Dermis blood vessel endothelial cell (primary cell): ENCODE data around the gene METTL23. TPM values are rescaled to one million over a fixed set of nuclear protein-coding genes. Genes with fewer than 3 reads are reported as not detected.
"Not testable (repeated sequence)": the region's sequence is repeated elsewhere in the genome, so short reads cannot be mapped to it uniquely, and the experiment has no call there.

ENCODE experiments used
- DNase-seq: peaks from one replicate; pipeline ENCODE4 v3.0.0; 2010
- total RNA-seq: library from RNA; depleted of rRNA; stranded (reverse); fragments of >200 nt; gene quantifications from 2 replicates; pipeline ENCODE4 v1.2.3, GENCODE V29; 2014

The METTL23 gene
- total RNA-seq, 1 donor from 2014 or later, result 31.3 TPM

DNA sequence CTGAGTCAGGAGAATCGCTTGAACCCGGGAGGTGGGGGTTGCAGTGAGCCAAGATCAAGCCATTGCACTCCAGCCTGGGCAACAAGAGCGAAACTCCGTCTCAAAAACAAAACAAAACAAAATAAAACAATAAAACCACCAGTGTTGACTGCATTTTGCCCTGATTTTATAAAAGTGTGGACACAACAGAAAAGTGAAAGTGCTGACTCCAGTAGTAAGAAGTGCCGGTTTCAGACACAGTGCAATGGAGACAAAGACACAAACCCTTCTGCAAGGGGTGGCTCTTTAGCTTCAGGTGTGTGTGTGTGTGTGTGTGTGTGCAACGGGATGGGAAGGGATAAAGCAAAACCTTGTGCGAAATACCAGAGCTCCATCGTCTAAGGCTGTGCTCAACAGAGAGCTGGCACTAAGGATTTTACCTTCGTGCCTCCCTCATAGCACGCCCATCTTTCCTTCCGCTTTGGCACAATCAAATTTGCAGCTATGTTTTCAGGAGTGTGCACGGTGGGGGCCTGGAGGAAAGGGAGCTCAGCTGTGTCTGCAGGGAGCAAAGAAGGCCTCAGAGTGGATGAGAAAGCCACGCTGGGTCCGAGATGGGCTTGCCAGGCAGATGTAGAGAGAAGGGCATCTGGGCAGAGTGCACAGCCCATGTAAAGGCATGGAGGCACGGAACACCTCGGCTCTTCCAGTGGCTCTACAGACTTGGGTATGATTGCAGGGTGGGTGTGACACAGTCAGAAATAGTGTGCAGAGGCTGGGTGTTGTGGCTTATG, 31.4 kb upstream of the METTL23 start:
- DNase-seq, result no peak

DNA sequence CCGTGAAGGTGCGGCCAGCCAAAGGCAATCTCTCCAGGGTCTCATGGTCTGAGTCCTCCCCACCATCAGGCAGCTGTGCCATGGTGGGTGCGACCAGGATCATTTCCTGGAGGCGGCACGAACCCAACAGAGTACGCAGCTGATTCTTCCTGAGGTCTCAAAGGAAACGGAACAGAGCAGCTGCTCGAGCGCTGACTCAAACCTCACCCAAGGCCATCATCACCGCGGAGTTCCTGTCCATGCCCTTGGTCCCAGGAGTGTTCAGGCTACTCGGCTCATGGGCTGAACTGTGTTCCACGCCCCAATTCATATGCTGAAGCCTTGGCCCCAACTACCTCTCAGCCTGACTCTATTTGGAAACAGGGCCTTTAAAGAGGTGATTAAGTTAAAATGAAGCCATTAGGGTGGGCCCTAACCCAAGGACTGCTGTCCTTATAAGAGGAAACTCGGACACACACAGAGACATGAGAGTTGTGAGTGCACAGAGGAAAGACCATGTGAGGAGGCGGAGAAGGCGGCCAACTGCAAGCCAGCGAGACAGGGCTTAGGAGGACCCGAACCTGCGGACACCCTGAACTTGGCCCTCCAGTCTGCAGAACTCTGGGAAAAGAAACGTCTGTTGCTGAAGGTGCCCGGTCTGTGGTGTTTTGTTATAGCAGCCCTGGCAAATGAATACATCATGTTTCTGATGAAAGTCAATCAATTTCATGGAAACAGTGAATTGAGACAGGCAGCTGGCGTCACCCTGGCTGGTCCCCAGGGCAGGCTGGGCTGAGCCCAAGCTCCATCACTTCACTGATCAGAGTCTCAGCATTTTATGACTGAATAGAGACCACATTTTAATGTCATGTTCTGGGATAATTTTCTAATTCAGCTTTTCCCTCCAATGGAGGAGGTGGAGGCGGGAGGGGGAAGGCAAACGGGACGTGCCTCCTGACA, 29.6 kb upstream of the METTL23 start:
- DNase-seq, result peak; percentile 95

DNA sequence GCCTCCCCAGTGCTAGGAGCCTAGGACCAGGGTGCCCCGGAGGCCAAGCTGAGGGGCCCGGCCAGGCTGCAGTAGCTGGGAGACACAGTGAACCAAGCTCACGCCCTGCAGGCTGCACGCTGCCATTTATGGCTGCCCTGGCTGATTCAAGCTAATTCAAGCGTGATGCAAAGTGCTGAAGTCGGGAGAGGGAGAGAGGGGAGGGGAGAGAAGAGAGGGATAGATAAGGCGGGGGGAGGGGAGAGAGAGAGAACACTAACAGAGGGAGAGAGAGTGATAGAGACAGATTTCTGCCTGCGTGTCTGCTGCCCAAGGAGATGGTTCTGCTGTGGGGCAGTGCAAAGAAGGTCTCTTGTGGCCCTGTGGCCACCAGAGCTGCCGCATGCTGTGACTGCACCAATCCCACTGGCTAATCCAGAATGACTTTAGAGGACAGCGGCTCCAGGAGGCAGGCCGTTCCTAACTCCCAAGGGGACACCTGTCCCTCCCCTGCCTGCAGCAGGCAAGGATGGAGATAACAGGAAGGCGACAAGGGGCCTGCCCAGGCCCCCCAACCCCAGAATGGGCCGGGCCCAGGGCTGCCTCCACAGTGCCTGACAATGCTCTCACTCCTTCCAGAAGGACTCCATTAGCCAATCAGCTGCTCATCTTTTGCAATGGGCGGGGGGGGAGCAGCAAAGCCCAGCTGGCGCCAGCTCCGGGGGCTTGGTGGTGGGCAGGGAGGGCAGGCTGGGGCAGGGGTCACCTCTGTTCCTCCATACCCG, 28.8 kb upstream of the METTL23 start:
- DNase-seq, result no peak

DNA sequence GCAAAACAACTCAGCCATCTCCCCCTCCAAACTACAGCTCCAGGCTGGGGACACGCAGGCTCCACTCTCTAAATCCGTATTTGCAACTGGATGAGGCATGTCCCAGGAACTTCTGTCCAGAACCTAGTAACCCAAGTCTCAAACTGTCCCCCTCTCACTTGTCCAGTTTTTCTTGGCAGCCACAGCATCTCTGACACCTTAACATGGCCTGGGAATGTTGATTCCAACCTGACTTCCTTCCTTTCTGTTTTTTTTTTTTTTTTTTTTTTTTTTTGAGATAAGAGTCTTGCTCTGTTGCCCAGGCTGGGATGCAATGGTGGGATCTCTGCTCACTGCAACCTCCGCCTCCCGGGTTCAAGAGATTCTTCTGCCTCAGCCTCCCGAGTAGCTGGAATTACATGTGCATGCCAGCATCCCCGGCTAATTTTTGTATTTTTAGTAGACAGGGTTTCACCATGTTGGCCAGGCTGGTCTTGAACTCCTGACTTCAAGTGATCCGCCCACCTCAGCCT, 28.1 kb upstream of the METTL23 start:
- not testable (repeated sequence) for DNase-seq

DNA sequence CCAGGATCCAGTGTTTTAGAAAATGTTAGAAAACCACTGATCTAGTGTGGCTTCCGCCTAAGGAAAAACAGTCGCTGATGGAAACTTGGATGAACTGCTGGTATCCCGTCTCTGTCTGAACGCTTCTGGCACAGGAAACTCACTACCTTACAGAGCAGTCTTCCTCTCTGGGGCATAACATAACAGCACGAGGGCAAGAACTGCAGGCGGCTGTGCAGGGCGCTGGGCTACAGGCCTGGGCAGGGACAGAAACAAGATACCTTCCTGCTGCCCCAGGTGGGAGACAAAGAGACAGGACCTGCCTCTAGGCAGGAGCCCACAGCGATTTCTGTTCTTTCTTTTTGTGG, 26.4 kb upstream of the METTL23 start:
- DNase-seq, result peak; percentile 55

DNA sequence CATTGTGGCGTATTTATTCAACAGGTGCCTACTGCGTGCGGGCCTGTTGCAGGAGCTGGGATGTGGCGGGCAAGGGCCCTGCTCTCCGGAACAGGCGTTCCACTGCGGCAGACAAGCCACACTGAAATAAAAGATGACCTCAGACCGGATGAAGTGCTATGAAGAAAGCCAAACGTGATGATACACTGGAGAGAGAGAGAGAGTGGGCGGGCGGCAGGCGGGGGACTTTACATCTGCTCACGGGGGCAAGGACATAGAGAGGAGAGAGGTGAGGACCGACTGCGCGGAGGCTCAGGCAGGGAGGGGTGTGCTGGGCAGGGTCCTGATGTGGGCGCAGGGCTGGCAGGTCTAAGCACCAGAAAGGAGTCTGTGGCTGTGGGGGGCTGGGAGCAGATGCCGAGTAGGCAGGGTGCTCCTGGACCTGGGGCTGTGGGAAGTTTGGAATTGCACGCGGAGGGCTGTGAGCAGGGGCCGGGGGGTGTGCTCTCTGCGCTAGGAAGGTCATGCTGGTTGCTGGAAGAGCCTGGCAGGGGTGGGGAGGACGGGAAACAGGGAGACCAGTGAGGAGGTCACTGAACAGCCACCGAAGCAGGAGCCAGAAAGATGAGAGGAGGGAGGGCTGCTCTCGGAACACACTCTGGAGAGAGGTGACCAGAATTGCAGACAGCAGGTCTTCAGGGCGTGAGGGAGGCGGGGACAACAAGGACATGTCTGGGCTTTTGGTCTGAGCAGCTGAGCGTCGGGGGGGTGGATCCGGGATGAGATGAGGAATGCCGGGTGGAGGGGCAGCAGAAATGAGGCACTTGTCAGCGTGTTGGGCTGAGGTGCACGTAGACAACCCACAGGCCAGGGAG, 25.8 kb upstream of the METTL23 start:
- DNase-seq, result peak; percentile 86

DNA sequence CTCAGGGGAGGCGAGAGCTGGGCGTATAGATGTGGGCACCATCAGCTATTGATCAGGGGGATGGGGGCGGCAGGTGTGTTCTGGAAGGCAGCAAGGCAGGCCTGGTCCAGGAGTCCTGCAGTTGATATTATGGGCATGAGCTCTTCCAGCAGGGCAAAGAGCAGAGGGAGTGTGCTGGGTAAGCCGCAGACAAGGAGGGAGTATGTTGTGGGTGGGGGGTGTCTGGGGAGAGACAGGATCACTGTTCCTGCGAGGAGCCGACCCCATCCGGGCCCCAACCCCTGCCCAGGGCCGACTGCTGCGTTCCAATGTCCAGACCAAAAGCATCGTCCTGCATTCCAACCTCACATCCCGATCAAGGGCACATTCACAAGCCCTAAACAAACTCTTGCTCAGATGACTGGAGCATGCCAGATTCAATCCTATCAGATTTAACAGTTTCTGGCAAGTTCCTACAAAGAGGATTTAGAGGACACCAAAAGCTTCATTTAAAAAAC, 25.1 kb upstream of the METTL23 start:
- no peak for DNase-seq

DNA sequence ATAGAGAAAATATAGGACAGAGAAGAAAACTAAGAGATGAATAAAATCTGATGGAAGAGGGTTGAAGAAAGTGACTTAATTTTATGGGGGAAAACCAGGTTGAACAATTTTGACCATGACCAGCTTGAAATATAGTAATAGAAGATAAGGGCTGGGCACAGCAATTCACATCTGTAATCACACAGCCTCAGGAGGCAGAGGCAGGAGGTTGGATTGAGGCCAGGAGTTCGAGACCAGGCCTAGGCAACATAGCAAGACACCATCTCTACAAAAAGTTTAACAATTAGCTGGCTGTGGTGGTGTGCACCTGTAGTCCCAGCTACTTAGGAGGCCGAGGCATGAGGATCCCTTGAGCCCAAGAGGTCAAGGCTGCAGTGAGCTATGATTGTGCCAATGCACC, 24.6 kb upstream of the METTL23 start:
- DNase-seq, result no peak

DNA sequence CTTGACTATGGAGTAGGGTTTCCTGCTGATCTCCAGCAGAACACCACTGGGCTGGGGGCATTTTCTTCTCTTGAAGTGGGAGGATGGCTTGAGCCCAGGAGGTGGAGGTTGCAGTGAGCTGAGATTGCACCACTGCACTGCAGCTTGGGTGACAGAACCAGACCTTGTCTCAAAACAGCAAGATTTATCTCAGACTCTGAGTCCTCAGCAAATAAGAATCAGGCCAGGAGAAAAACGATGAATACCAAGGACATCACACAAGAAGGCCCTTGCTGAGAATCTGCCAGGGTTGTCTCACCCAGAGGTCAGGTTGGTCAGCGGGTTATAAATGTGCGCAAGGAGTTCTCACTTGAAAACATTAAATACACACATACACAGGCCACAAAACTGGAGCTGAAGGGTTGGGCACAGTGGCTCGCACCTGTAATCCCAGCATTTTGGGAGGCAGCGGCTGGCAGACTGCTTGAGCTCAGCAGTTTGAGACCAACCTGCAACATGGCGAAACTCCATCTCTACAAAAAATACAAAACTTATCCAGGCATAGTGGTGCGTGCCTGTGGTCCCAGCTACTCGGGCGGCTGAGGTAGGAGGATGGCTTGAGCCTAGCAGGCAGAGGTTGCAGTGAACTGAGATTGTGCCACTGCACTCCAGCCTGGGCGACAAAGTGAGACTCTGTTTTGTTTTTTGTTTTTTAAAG, 23.6 kb upstream of the METTL23 start:
- no peak for DNase-seq

DNA sequence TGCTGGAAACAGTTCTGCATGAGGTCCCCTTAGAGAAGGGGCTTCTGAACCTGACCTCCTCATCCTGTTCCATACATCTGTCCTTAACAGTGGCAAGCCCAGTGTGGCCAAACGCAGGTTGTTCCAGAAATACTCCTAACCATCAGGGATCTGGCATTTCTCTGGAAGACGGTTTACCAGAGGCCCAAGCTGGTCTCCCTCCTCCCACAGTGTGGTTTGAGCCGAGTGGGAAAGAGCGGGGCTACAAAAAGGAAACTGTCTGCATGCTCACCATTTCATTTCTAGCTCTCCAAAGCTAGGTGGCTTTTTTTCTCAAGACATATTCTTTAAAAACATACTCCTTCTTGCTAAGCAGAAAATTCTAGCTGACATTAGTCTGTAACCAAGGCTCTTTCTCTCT, 21.8 kb upstream of the METTL23 start:
- no peak for DNase-seq

DNA sequence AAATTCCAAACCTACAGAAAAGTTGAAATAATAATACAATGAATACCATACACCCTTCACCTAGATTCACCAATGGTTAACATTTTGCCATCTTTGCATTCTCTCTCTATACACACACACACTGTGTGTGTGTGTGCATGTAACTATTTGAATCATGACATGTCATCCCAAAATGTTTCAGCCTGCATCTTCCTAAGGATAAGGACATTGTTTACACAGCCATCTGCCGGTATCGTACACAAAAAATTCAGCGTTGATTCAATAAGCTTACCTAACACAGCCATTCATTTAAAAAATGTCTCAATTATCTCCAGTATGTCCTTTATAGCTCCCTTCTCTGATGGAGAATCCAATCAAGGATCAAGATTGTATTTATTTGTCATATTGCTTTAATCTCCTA, 19.8 kb upstream of the METTL23 start:
- no peak for DNase-seq

DNA sequence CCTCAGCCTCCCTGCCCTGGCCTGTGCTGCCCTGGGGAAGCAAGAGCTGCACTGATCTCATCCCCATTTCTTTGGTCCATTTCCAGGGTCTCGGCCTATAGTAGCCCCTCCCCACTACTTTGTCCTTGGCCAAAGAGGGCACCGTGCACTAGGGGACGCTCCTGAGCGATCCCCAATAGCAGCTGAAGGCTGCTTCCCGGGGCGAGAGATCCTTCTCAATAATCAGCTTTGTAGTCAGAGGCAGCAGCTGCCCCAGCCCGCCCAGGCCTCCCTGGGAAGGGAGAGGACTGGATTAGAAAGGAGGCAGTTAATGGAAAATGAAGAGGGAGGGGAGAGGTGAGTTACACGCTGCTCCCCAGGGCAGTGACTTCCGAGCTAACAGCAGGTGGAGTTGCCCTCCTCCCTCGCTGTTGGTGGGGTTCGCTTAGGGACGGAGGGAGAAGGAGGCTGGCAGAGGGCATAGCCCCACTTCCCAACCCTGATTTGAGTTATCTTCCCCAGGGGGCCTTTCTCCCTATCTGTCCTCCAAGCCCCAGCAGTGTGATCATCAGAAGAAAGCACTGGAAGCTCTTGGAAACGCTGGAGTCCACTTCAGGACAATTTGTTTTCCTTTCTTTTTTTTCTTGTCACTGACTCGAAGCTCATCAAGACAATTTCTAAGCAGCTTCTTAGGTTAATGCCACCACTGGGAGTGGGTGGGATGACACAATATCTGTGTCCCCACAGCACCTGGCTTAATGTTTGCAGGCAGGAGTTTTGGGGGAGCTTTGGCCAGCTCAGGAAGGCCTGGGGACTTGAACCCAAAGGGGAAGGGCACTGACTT, 18.4 kb upstream of the METTL23 start:
- peak; percentile 41 for DNase-seq

DNA sequence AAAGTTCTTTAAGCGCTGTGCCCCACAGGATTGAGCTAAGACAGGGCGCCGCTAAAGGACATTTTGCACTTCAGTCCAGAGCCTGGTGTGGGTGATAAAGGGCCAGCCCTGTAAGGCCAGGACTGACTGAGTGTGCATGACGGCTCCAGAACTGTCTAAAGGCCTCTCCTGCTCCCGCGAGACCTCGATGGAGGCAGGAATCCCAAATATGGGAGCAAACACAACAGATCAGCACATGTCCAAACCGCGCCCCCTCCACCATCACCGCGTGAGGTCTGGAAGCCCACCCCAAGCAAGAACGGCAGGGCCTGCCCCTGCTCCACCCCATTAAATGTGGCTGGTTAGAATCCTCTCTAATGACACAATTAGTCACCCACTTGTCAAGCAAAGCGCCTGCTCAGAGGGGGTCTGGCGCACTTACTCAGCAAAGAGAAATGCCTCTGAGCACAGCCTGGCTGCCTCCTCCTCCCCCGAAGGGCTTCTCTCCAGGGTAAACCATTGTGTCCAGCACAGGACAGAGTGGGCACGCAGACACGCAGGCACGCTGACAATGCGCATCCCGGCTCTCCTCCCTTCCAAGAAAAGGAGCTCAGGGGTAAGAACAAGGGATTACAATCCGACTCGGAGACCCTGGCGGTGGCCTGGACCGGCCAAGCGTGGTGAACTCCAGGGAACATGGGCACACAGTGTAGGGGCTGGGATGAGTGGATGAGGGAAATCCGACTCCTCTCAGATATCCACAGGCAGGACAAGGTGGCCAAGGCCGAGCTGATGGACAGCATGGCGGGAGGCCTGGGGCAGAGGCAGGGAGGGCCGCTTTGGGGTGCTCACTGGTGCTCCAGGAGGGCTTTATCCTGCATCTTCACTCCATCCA, 17.3 kb upstream of the METTL23 start:
- peak; percentile 75 for DNase-seq

DNA sequence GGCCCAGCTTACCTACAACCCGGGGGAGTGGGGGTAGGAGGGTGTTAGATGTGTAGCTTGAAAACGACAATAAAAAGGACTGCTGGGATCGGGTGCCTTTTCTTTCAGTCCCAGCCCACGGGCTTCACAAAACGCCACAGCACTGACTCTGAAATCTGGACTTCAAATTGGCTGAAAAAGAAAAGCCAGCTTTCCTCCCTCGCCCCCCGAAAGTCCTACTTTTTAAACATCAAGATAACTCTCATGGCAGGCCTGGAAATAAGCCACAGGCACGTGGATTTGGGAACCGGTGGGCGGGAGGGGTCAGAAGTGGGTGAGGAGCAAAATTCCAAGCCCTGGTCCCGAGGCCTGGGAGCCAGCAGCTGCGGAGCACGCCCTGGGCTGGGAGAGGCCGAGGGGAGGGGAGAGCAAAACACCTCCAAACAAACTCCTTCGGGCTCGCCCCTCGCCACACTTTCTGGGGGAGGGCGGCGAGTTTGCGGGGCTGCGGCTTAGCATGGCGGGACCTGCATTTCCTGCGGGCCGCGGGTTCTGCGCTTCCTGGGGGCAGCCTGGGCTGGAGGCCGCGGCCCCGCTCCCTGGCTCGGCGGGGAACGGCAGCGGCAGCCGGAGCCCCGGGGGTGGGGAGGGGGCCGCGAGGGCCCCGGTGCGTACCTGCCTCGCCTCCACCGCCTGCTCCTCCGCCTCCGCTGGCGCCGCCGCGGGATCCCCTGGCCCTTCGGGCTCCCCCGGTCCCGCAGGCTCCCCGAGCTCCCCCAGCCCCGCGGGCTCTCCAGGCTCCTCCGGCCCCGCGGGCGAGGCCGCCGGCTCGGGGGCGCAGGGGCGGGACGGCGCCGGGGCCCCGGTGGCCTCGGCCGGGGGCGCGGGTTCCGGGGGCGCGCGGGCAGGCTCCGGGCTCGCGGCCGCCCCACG, 16.4 kb upstream of the METTL23 start:
- DNase-seq, result peak; percentile 39

DNA sequence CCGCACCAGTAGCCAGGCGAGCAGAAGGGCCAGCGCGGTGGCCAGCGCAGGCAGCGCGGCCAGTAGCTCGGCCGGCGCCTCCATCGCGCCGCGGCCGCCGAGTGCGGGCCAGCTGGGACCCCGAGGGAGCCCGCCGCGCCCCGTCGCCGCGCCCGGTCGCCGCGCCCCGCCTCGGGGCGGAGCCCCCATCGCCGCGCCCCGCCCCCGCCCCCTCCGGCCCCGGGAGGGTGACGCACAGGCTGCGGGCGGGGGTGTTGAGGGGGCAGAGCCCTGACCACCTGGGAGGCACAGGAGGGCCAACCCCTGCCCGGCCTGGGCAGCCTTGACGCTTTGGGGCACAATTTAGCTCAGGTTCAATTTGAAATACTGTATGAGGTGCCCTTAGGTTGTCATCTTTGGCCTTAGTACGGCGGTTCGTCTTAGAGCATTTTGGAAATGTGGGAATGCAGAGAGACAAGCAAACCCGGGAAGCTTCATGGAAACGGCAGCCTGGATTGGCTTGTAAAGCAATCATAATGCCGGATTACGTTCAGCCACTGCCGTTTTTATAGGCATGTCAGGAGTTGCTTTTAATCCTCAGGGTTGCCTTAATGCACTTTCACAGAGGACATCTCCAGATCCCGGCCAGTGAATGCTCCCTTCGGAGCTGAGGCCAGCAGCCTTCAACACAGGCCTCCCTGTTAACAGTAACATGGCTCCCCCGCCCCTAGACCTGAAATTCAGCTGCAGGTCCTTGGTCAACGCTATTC, 15.6 kb upstream of the METTL23 start, which contains the start of gene MXRA7:
Gene MXRA7 (minus strand): TSS at position 103 of the 749 bp plus-strand sequence. CDS start 19 bp downstream, at position 84.
- peak; percentile 72 for DNase-seq

DNA sequence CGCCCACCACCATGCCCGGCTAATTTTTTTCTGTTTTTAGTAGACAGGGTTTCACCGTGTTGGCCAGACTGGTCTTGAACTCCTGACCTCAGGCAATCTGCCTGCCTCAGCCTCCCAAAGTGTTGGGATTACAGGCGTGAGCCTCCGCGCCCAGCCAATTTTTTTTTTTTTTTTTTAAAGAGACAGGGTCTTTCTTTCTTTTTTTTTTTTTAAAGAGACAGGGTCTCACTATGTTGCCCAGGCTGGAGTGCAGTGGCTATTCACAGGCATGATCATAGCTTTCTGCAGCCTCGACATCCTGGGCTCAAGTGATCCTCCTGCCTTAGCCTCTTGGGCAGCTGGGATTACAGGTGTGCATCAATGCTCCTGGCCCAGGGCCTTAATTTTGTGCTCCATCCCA, 14.3 kb upstream of the METTL23 start:
- DNase-seq, result not testable (repeated sequence)

DNA sequence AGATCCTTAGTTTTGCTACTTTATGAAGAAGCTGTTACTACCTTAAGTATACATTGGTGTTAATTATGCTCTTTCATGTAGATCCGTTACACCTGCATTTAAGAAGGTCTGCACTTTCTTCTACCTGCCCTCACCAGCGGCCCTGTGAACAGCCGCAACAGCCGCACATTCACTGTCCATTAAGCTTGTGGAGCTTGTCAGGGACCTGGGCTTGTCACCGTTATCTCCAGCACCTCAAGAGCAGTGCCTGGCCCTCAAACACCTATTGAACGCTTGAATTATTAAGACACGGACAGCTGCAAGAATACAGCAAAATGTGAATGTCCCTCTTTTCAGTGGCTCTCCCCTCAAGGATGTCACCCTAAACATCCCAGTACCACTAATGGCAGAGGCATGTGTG, 12.9 kb upstream of the METTL23 start:
- DNase-seq, result no peak
